Measurements from ENCODE around the gene BACH1.
A peak's percentile ranks its signal among the peaks of the same experiment; 100 is the strongest.
"Not testable (repeated sequence)": the region's sequence is repeated elsewhere in the genome, so short reads cannot be mapped to it uniquely, and the experiment has no call there.

Gene BACH1

GRCh38 chr21:29298348-29299045, at the start of gene BACH1:
TSS of gene BACH1 (plus strand) at chr21:29298922. CDS start at chr21:29321281, 22,359 bp downstream.
- peak within 1 kb of the TSS; percentile 98 to 99 for H3K27ac ChIP-seq
- peak; percentile 91 for DNase-seq (ENCODE audit: low spot score)
- TF ChIP-seq, protein P1, sequence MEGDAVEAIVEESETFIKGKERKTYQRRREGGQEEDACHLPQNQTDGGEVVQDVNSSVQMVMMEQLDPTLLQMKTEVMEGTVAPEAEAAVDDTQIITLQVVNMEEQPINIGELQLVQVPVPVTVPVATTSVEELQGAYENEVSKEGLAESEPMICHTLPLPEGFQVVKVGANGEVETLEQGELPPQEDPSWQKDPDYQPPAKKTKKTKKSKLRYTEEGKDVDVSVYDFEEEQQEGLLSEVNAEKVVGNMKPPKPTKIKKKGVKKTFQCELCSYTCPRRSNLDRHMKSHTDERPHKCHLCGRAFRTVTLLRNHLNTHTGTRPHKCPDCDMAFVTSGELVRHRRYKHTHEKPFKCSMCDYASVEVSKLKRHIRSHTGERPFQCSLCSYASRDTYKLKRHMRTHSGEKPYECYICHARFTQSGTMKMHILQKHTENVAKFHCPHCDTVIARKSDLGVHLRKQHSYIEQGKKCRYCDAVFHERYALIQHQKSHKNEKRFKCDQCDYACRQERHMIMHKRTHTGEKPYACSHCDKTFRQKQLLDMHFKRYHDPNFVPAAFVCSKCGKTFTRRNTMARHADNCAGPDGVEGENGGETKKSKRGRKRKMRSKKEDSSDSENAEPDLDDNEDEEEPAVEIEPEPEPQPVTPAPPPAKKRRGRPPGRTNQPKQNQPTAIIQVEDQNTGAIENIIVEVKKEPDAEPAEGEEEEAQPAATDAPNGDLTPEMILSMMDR (IDR thresholded peaks at IDR 0.05), result peak; percentile 25
- H3K4me3 ChIP-seq, result peak within 1 kb of the TSS; percentile 92

GRCh38 chr21:29249289-29249688, 49.4 kb upstream of the BACH1 start:
- not testable (repeated sequence) for DNase-seq (ENCODE audit: low spot score); H3K27ac ChIP-seq; H3K4me3 ChIP-seq

DNA sequence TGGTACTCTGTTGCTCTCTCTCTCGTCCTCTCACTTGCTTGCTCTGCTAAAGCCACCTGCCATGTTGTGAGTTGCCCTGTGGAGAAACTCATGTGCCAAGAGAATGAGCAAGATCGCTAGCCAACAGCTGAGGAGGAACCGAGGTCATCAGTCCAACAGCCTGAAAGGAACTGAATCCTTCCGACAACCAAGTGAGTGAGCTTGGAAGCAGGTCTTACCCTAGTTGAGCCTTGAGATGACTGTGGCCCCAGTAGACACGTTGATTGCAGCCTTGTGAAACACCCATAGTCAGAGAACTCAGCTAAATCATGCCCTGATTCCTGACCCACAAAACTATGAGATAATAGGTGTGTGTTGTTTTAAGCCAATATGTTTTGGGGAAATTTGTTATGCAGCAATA, 48.1 kb upstream of the BACH1 start:
- Histone ChIP-seq H3K27ac (no peak overlapping the region), H3K4me3 (no peak overlapping the region)
- TF ChIP-seq, protein P1 (IDR thresholded peaks at IDR 0.05), result no peak
- DNase-seq (ENCODE audit: low spot score), result no peak

GRCh38 chr21:29253861-29254260, 44.9 kb upstream of the BACH1 start:
- H3K4me3 ChIP-seq; H3K27ac ChIP-seq; DNase-seq (ENCODE audit: low spot score): not testable (repeated sequence)

DNA sequence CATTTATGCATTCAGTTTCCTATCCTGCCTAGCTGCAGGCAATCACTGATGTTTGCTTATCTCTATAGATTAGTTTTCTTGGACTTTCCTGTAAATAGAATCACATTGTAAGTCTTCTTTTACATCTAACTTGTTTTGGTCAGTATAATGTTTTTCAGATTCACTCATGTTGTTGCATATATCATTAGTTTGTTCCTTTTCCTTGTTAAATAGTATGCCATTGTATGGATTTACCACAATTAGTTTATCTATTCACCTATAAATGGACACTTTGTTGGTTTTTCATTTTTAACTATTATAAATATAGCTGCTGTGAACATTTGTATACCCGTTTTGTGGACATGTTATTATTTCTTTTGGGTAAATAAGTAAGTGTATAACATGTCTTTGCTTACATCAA, 44.2 kb upstream of the BACH1 start:
- TF ChIP-seq, protein P1 (IDR thresholded peaks at IDR 0.05), result no peak
- Histone ChIP-seq H3K27ac (no peak overlapping the region), H3K4me3 (no peak overlapping the region)
- no peak for DNase-seq (ENCODE audit: low spot score)

GRCh38 chr21:29256126-29256910, 42.4 kb upstream of the BACH1 start:
- DNase-seq (ENCODE audit: low spot score), result no peak
- TF ChIP-seq, protein P1 (IDR thresholded peaks at IDR 0.05), result no peak
- no peak overlapping the region for H3K27ac ChIP-seq

DNA sequence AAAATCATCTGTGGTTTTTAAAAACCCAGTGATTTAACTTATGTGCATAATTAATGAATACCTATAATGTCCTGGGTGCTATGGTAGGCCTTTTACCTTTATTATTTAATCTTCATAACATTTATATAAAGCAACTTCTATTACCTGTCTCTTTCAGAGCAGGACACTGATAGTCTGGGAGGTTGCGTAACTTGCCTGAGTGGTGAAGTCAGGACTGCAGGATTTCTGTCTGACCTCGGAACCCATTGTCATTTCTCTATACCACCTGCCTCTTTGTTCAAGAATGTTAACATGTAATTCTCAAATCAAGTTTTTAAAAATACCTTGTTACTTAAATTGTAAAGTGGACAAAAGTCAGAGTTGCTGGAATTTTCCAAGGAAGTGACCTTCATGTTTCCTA, 41.0 kb upstream of the BACH1 start:
- no peak overlapping the region for H3K4me3 ChIP-seq
- no peak overlapping the region for H3K27ac ChIP-seq
- no peak for DNase-seq (ENCODE audit: low spot score)
- TF ChIP-seq, protein P1 (IDR thresholded peaks at IDR 0.05), result no peak

More at GRCh38 chr21:29256126-29256910, 42.4 kb upstream of the BACH1 start:
- no peak overlapping the region for H3K4me3 ChIP-seq

All from coronary artery (tissue), 2 donors.